Measurements from ENCODE around the gene CMBL.

CMBL gene

DNA sequence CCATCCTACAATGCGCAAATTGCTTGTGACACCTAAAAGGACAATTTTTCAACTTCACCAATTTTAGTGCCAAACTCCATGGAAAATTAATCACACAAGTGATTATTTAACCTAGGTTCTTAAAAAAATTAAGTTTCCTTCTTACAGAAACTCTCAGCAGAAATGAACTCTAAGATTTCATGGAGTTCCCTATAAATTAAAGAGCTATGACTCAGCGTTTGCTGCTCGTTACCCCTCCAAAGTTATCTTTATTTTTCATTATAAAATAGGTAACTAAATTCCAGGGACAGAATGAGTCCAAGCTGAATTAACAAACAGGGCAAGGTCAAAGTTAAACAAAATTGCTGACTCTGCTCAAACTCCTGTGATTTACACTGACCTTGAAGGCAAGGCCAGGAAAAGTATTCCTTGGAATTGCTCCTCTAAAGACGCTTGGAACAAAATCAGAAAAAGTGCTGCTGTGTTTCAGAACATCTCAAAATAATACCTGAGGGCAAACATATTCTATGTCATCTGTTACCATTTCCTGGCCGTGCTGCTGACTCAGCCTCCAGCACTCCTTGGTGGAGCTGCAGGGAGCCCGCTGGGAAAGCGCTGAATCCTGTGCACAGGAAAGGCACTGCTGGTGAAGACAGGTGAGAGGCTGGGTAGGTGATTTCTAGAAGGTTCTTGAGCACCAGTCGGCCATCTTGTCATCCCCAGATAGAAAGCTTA is 2.5 kb upstream of the CMBL start:
- no peak for DNase-seq (ENCODE audit: low read depth in 2 of 2)

DNA sequence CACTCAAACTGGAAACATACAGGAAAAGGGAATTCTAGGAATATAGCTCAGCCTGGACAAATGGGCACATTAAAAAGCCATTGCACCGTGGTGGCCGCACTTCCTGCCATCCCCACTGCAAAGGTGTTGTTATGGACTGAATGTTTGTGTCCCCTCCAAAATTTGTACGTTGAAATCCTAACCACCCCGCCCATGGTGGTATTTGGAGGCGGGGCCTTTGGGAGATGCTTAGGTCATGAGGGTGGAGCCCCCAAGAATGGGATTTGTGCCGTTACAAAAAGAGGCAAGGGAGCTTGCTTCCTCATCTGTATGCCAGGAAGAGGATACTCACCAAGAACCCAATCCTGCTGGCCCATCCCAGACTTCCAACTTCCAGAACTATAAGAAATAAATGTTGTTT is 1.1 kb upstream of the CMBL start:
- no peak for DNase-seq (ENCODE audit: low read depth in 2 of 2)

DNA sequence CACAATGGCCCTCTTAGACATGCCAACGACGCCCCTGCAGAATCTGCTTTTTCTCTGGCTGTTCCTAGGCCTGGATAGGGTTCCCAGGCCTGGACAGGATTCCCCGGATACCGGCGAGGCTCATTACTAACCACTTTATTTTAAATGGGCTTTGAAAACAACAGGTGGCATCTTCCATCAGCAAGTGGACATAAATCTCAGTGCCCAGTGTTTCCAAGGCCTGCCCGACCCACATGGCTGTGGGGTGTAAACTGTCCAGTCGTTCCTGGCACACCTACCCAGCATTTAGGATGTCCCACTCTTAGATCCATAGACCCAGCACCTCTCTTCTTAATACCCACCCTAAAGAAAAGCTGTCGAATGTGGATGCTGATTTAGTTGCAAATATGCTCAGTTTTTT is 896 bp downstream of the CMBL start:
- no peak for DNase-seq (ENCODE audit: low read depth in 2 of 2)

DNA sequence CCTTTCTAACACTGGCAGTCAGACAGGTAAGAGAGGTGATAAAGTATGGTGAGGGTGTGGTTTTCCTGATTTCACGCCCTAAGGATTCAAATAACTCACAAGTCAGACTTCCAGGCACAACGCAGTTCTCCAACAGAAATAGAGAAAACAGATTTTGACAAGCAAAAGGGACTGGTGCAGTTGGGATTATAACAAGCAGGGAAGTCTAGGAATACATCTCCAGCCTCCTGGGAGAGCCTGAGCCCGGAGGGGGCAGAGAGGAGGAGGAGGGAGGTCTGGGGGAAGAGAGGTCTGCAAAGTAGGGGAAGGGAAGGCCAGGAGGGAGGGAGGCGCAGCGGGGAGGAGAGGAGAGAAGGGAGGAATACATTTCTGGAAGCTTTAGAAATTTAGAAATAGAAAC is 1.6 kb downstream of the CMBL start:
- no peak for DNase-seq (ENCODE audit: low read depth in 2 of 2)

DNA sequence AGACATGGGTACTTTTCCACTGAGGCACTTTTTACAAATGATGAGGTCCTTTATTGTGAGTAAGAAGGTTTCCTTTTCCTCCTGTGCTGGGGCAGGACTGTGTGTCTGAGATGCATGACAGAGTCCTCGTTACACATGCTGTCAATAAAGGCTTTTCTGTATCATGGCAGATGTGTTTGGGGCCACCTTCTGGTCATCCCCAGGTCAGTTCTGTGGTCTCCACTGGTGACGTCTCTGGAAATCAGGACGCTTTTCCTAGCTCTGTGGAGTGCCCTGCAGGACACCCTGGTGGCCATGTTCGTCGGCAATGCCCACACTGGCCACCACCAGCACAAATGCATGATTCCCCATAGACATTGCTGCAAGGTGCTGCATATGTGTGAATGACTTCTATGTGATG is 2.8 kb downstream of the CMBL start:
- DNase-seq (ENCODE audit: low read depth in 2 of 2) = no peak

DNA sequence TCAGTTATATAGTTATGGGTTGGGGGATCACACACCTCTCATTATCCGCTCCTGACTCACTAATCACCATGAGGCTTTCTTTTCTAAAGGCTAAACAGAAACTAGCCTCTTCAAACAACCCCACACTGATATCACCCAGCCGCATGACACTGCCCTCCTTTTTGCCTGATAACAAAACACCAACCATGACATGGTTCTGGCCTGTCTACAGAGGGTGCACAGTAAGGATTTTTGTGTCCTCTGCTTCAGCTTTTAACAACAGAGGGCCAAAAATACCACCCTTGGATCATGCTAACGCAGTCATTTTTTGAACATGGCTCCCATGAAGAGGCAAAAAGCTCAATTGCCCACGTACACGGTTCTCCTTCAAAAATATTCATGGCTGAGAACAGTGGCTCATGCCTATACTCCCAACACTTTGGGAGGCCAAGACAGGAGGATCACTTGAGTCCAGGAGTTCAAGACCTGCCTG is 4.0 kb downstream of the CMBL start:
- no peak for DNase-seq (ENCODE audit: low read depth in 2 of 2)

DNA sequence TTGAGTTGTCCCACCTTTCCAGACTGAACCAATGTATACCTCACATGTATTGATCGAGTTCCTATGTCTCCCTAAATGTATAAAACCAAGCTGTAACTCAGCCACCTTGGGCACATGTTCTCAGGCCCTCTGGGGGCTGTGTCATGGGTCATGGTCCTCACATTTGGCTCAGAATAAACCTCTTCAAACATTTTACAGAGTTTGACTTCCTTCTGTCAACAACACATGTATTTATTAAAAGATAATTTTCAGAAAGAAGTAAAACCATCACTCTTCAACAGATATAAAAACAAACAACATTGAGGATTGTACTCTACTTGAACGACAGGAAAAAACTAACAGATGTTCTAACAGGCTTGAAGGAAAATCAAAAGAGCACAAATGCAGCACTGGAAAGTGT is 4.5 kb downstream of the CMBL start:
- DNase-seq (ENCODE audit: low read depth in 2 of 2) = no peak

DNA sequence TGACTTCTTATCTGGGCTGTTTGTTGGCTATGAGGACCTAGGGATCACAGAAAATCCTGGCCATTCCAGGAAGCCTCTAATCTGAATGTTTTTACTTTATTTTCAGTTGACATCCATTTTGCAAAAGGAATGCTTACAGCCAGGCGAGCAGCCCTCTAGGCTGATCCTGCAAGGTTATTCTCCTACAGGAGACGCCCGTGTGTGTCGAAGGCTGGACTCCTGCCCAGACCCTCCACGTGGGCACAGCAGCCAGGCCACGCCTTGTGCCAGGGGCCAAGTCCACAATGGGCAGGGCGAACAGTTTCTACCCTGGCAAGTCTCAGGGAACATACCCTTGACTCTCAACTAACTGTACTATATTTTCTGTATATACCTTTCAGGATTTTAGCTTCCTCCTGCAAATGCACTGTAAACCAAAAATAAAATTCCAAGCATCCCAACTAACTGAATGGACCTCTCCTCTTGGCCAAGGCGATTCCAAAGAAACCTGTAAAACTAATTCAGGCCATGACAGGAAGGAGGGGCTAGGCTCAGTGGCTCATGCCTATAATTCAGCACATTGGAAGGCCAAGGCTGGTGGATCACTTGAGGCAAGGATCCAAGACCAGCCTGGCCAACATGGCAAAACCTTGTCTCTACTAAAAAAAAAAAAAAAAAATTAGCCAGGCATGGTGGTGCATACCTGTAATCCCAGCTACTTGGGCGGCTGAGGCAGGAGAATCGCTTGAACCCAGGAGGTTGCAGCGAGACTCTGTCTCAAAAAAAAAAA is 5.7 kb downstream of the CMBL start:
- no peak for DNase-seq (ENCODE audit: low read depth in 2 of 2)

DNA sequence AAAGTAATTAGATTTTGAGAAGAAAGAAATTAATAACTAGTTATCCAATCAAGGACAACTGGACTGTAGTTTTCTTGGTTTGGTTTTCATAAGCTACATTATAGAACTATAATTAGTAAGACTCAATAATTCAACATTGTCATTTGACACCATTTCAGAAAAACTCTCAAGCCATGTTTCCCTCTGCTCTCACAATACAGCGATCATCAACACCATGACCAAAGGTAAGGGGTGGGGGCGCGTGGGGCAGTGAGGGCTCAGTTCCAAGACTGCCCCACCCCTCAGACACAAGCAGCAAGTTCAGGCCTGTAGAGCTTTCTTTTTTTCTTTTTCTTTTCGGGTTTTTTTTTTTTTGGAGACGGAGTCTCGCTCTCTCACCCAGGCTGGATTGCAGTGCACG is 6.4 kb downstream of the CMBL start:
- DNase-seq (ENCODE audit: low read depth in 2 of 2) = no peak

DNA sequence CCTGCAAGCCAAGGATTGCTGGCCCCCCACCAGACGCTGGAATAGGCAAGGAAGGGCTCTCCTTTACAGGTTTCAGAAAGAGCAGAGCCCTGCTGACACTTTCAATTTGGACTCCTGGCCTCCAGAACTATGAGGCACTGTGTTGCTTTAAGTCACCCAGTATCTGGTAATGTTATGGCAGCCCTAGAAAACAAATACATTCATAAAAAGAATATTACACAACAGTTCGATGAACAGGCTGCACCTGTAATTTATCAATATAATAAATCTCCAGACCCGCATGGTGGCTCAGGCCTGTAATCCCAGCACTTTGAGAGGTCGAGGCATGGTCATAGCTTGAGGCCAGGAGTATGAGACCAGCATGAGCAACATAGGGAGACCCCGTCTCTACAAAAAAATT is 7.5 kb downstream of the CMBL start:
- DNase-seq (ENCODE audit: low read depth in 2 of 2) = no peak

DNA sequence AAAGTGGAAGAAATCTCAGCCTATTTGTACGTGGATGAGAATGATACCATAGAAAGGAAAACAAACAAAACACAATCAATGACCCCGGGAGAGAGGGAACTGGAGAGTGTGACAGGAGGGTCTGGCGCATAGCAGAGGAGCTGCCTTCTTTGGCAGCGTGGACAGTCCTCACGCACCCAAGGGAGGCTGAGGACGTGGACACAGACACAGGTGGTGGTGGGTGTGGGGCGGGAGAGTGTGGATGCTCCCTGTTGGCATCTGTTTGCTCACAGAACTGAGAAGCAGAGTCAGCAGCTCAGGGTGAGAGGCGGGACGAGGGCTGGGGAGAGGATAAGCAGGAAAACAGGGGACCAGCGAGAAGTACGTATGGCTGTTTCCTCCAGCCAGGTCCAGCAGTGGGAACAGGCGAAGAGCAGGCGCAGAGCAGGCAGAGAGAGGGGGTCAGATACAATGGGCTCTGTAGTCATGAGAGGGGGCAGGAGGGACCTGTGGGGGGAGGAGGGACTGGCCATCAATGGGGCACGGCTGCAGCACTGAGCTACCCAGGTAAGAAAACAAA is 10.0 kb downstream of the CMBL start:
- DNase-seq (ENCODE audit: low read depth in 2 of 2) = no peak

DNA sequence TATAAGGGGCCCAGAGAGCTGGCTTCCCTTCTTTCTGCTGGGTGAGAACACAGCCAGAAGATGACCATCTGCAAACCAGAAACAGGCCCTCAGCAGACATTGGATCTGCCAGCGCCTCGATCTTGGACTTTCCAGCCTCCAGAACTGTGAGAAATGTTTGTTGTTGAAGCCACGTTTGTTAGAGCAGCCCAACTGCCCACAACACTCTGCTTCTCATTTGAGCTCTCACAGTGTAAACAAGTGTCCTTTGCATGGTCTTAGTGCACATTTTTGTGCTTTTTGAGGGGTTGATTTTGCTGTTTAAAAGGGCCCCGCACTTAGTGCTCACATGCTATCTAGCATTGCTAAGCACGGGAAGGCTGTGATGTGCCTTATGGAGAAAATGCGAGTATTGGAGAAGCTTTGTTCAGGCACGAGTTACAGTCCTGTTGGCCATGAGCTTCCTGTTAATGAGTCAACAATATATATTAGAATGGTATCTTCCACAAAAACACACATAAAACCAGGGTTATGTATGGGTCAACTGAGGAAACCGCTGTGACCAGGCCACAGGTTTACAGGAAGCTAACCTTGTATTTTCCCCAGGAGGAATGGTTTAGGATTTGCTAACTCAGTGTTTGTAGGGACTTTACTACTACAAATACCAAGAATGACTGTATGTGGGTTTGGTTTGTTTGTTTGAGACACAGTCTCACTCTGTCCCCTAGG is 11.9 kb downstream of the CMBL start:
- no peak for DNase-seq (ENCODE audit: low read depth in 2 of 2)

DNA sequence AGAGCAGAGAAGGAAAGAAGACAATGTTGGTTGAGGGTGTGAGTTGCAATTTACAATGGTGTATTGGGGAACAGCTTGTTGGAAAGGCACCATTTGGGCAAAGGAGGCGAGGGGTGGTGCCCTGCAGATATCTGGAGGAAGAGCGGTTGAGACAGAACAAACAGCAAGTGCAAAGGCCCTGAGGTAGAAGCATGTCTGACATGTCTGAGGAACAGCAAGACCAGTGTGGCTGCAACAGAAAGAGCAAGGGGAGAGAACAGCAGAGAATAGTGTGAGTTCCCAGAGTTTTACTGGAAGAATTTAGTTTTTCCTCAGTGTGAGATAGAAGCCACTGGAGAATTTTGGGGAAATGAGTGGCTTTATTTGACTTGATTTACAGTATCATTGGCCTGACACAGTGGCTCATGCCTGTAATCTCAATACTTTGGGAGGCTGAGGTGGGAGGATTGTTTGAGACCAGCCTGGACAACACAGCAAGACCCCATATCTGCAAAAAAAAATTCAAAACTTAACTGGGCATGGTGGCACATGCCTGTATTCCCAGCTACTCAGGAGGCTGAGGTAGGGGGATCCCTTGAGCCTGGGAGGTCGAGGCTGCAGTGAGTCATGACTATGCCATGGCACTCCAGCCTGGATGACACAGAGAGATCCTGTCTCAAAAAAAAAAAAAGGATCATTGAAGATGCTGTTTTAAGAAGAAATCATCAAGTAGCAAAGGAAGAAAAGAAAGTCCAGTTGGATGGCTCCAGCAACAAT is 13.6 kb downstream of the CMBL start:
- DNase-seq (ENCODE audit: low read depth in 2 of 2) = no peak

DNA sequence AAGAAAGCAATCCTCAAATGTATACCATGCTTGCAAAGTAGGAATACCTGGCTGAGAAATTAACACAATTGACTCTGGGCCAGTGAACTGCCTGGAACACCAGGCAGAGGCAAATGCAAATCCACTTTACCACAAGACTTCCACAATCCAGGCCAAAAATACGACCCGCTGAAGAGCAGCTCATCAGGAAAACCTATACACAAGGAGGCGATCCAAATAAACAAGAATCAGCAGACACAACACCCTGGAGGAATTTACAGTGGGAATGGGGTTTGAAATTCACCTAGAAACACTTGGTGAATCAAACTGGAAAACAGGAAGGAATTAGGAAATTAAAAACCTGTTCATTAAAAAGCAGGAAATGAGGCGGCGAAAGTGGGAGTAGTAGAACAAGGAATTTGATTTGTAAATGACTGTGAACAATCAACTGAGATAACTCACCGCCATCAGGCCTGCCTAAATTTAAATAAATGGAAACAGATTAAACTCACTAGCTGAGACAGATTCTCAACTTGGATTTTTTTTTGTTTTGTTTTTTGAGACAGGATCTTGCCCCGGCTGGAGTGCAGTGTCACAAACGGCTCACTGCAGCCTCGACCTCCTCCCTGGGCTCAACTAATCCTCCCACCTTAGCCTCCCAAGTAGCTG is 15.9 kb downstream of the CMBL start:
- no peak for DNase-seq (ENCODE audit: low read depth in 2 of 2)

DNA sequence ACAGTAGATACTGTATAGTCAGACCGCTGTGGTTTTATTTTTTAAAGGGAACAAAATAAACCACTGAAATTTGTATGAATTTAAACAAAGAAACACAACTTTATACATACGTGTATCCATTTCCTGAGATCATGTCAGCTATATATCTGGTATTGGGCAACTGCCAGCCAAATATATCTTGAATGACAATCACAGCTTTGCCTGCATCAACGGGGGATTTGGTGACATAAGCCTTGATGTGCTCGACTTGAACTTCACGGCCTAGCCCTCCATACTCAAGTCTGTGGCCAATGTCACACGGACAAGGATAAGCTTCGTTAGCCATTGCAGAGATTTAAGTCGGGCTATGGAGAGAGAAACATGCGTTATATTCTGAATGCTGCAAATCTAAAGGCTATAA is 17.3 kb downstream of the CMBL start:
- no peak for DNase-seq (ENCODE audit: low read depth in 2 of 2)

DNA sequence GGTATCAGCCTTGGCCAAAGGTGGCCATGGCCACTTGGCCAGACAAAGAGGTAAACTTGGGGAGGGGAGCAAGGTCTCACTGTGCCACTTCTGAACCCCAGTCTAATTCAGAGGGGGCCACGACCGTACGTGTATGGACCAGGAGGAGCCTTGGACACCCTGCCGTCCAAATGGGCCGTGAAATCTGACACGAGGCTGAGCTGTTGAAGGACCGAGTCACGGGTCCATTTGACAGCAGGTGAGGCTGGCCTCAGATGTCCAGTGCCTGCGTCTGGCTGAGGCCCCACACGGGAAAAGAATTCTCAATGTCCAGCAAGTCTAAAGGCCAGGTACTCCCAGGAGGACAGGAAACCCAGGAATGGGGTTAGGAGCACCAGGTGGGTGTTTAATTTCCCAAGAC is 17.7 kb downstream of the CMBL start:
- DNase-seq (ENCODE audit: low read depth in 2 of 2) = no peak

DNA sequence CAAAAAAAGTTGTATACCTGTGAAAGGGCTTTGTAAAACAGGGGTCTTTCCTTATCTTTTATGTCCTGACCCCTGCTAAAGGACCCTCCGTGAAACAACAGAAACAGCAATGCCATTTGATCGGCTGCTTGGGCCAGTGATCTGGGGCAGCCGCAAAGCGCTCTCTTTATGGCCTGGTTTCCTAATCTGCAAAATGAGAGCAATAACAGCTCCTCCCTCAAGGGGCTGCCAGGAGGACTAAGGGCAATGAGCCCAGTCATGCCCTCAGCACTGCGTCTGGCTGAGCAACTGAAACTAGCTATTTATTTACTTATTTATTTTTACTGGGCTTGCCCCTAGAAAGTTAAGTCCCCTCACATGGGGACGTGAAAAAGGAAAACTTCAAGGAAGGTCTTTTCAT is 18.3 kb downstream of the CMBL start:
- DNase-seq (ENCODE audit: low read depth in 2 of 2) = no peak

DNA sequence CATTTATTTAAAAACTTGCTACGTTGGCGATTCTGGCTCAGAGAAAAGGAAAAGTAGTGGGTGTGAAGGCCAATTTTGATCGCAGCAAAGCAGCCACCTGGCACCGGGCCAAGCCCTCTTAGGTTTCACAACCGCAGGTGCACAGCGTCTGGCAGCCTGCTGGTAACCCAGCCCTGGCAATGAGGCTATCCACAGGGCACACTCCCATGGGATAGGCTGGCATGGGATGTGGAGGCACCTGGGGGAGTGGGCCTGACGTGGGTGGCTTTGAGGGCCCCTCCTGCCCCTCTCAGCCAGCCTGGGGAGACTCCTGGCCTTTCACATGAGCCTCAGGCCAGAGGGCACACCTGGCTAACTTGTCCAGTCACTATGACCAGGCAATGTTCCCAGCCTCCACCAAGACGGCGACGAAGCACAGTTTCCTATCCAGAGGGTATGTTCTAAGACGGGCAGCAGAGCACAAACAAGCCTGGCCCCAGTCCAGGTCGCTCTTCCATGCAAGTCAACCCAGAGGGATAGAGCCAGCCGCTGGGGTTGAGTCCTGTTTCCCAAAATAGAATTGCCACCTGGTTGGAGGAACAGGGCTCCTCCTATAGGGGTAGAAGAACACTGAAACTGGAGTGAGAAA is 19.0 kb downstream of the CMBL start:
- peak in 1 of 2 donors; percentile 3 for DNase-seq (ENCODE audit: low read depth in 2 of 2)

DNA sequence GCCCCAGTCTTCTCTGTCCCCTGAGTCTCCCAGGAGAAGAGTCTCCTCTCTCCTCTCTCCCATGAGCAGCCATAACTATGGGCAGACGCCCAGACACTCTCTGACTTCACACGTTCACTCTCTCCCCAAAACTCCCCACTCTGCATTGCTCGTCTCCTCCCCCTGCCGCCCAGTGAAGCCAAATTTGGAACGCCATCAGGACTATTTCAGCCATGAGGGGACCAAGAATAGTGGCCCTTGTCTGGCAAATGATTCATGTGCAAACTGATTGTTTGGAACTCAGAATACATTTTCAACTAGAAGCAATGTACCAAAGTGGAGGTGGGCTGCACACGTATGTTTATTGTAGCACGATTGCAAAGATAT is 20.9 kb downstream of the CMBL start:
- no peak for DNase-seq (ENCODE audit: low read depth in 2 of 2)

DNA sequence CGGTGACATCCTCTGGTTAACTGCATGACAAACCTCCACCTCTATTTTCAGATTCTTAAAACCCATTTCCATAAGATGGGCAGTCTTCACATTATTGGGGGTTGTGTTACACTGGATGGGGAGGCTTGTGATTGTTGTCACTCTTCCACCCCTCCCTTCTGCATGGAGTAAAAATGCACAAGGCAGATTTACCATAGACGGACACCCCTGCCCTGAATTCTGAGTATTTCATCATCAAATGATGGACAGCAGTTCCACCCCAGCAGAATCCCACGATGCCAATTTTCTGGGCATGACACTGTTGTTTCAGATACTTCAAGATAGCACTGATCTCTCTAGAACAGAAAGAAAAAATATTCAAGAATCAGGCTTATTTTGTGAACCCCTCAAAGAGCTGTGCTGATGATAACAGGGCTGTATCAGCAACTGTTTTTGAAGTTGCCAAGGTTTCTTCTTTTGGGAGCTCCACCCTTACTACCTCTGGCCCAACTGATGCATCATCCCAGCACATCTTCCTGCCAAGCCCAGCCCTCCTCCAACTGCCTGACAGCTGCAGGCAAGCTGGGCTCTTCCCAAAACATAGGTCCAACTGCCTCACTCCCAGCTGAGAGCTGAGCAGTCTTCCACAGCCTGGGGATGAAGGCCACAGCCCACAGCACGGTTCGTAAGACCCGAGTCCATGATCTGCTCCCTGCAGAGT is 21.4 kb downstream of the CMBL start:
- no peak for DNase-seq (ENCODE audit: low read depth in 2 of 2)

All from stimulated activated CD8-positive, alpha-beta memory T cell treated with anti-CD3 and anti-CD28 coated beads, Interleukin-7, amount 100 ng/mL, for 4 hours (primary cell).